Skin epidermis (tissue), 12 donors: Measurements from ENCODE around the gene SCLY.
"Not testable (repeated sequence)": the region's sequence is repeated elsewhere in the genome, so short reads cannot be mapped to it uniquely, and the experiment has no call there.

ENCODE experiments used
- H3K27ac ChIP-seq, 21 experiments: fragments of 200-600 bp; sonication (generic) in 11 of 21; one replicate each; pipeline ENCODE4 v1.5.0; 2020; ENCODE audit warnings: mild to moderate bottlenecking in 3 of 21, inconsistent platforms in 2 of 21, moderate library complexity in 2 of 21
- H3K4me3 ChIP-seq, 7 experiments: fragments of 200-600 bp; sonication (generic) in 2 of 7; one replicate each; pipeline ENCODE4 v1.5.0; 2020; ENCODE audit warnings: inconsistent platforms in 2 of 7, mild to moderate bottlenecking in 2 of 7, moderate library complexity in 1 of 7

Gene SCLY, protein sequence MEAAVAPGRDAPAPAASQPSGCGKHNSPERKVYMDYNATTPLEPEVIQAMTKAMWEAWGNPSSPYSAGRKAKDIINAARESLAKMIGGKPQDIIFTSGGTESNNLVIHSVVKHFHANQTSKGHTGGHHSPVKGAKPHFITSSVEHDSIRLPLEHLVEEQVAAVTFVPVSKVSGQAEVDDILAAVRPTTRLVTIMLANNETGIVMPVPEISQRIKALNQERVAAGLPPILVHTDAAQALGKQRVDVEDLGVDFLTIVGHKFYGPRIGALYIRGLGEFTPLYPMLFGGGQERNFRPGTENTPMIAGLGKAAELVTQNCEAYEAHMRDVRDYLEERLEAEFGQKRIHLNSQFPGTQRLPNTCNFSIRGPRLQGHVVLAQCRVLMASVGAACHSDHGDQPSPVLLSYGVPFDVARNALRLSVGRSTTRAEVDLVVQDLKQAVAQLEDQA

DNA sequence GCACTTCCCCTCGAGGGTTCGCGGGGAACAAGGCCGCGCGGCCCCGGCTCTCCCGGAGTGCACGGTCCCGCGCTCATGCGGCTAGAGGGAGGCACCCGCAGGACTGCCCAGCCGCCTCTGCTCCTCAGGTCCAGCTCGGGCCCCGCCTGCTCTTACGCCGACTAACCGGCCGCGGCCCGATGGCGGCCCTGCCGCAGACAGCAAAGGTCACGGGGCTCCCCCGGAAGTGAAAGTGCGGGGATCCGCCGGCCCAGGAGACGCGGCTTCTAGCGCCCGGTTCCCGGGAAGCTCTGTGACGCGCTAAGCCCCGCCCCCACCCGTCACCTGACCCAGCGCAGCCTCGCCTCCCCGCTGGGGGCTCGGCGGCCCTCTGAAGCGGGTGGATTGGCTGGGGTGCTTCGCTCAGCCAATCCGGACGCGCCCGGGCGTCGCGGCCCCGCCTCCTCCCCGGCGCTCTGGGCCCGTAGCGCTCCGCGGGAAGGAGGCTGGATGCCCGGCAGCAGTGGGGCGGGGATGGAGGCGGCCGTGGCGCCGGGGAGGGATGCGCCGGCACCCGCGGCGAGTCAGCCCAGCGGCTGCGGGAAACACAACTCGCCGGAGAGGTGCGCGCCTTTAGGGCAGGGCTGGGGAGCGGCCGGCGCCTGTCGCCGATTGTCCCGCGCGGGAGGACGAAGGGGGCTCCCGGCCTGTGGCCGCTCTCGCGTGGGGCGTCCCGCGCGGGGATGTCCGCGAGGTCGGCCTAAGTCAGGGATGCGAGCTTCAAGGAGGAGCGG, at the start of gene SCLY:
Gene SCLY, plus strand, starts transcription at position 460 of the 773 bp plus-strand sequence. Its CDS starts 54 bp downstream, at position 514.
- Histone ChIP-seq H3K27ac (peak within 1 kb of the TSS; percentile 72 to 98 (median 92)), H3K4me3 (peak within 1 kb of the TSS; percentile 69 to 95 (median 89))

DNA sequence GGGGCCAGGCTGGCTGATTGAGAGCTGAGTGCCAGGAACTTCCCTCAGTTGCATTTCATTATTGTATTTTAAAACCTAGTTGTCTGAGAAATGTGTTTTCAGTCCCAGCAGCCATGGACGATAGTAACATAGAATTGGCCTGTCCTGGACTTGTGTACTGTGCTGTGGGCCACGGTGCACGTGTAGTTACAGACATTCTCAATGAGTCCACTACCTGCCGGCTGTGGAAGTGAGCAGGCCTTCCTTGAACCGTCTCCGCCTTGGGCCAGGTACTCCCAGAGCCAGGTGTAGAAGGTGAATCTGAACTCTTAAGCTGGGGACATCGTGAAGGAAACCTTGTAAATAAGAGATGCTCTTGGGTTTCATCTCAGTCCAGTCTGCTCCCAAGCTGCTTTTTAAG, 47.0 kb upstream of the SCLY start:
- H3K4me3 ChIP-seq = no peak overlapping the region
- H3K27ac ChIP-seq = no peak overlapping the region

DNA sequence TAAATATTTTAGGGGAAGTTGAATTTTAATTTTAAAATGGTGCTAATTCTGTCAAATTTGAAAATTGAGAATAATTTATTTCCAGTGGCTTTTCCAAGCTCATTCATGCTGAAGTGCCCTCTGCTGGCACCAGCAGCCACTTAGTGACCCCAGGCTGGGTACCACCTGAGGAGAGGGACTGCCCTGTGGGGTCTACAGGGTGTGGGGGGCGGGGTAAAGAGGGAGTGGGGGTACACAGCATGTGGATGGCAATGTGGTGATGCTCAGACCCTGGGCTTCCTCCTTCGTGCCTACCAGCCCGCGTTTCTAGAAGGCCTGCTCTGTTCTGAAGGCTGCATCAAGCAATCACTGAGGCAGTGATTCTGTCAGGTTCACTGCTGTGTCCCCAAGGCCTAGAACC, 45.1 kb upstream of the SCLY start:
- Histone ChIP-seq H3K4me3 (no peak overlapping the region), H3K27ac (no peak overlapping the region)

DNA sequence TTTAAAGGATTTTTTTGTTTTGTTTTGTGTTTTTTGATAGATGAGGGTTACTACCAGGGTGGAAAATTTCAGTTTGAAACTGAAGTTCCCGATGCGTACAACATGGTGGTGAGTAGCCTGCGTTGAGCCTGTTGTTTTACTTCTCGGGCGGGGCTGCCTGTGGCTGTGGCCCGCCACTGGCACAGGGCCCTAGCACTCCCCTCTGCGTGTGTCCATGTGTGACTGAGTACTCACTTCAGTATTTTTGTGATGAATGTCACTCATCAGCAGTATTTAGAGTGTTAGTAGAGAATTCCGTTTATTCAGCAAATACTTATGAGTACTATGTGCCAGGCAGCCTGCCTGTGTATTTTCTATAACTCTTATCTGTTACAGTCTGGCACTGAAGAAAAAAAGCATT, 44.3 kb upstream of the SCLY start:
- no peak overlapping the region for H3K27ac ChIP-seq
- H3K4me3 ChIP-seq = no peak overlapping the region

DNA sequence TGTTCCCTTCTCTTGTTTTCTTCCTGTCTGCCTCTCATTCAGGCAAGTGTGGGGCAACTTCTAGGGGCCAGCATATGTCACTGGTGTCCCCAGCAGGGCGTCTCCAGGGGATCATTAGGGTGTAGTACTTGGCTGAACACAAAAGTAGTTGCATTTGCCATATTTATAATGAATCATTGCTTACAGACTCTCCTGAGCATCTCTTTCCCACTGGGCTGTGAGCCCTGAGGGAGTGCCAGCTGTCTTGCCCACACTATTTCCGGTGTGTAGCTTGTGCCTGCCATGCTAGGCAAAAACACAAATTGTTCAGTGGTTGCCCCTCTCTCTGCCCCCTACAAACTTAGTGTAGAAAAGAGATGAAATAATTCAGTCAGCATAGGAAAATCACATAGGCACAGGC, 40.8 kb upstream of the SCLY start:
- no peak overlapping the region for H3K27ac ChIP-seq

DNA sequence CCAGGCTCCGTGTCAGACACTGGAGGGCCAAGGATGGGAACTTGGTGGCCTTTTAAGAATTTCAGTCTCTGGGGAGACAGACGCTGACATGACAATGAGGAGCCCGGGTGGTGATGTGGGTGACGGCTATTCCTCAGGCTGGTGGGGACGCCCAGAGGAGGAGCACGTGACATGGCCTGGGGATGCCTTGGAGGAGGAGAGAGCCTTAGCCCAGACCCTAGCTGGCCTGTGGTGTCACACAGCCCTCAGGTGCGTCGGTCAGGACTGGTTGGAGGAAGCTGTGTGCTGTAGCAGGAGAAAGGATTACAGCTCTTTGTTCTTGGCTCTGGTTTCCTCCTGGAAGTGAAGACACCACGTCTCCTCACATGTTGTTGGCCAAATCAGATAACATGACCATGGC, 40.0 kb upstream of the SCLY start:
- Histone ChIP-seq H3K27ac (no peak overlapping the region), H3K4me3 (no peak overlapping the region)

More for the DNA sequence above, 40.8 kb upstream of the SCLY start:
- no peak overlapping the region for H3K4me3 ChIP-seq

DNA sequence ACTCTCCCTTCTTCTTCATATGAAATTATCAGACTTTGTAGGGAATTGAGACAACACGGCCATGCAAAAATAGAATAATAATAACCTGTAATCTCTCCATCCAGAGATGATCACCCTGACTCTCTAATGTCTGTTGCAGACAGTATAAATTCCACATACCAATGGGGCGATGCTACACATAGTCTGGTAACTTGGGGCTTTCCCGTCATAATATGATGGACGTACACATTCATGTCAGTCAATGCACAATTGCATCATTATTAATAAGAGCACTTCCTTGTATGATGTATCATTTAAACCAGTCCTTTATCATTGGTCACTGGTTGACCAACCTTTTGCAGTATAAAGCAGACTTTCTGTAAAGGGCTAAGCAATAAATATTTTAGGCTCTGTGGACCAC, 39.5 kb upstream of the SCLY start:
- H3K27ac ChIP-seq = no peak overlapping the region

DNA sequence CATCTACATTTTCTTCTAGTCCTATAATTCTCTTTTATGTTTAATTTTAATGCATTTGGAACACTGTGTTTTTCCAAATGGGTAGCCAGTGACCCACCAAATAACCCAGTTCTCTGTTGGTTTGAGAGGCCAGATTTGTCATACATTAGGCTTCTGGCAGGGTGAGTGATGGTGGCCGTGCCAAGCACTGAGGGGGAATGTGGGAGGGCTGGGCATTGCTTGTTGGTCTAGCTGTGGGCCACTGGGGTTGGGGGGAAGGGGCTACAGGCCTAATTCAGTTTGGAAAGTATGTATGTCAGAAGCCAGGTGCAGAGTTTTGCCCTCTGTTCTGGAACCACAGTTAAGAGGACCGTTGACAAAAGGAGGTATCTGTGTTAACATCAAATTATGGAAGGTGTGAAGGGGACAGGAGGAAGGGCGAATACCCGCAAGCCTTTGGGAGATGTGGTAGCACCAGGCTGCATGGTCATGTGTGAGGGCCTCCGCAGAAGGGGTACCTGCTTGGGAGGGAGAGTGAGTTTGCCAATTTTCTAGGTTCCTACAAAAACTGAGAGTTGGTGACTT, 38.1 kb upstream of the SCLY start:
- Histone ChIP-seq H3K4me3 (no peak overlapping the region), H3K27ac (no peak overlapping the region)

More for the DNA sequence above, 39.5 kb upstream of the SCLY start:
- no peak overlapping the region for H3K4me3 ChIP-seq

DNA sequence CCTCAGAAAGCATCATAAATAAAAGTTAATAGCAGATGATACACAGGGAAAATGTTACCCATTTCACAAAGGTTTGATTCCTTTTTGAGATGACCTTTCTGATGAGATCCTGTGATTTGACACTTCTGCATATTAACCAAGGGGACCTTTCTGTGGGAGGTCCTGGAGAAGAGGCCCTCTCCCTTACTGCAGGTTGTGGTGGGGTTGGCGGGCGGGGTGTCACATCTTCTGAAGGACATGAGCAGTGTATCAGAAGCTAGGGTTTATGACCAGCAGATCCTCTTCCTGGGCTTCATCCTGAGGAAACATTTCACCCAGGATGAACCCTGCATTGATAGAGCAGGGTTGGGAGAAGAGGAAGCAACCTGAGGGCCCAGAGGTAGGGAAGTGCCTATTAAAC, 37.2 kb upstream of the SCLY start:
- H3K27ac ChIP-seq = no peak overlapping the region

DNA sequence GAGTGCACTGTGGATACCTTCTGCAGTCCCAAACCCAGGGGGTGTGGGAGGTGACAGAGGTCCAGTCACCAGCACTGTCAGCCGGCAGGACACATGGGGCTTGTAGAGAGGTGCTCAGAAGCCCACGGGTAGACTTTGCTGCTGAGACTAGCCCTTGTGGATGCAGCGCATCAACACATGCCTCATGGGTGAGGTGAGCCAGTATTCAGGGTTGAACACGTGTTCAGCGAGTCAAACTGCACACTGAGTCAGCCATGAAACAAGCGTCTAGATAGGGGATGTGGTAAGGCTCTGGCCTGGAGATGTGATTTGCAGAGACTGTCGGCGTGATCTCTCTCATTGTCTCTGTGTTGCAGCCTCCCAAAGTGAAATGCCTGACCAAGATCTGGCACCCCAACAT, 35.8 kb upstream of the SCLY start:
- Histone ChIP-seq H3K4me3 (no peak overlapping the region), H3K27ac (peak overlapping the region in 2 of 21 experiments; percentile 33 to 59)

More for the DNA sequence above, 37.2 kb upstream of the SCLY start:
- H3K4me3 ChIP-seq = no peak overlapping the region

DNA sequence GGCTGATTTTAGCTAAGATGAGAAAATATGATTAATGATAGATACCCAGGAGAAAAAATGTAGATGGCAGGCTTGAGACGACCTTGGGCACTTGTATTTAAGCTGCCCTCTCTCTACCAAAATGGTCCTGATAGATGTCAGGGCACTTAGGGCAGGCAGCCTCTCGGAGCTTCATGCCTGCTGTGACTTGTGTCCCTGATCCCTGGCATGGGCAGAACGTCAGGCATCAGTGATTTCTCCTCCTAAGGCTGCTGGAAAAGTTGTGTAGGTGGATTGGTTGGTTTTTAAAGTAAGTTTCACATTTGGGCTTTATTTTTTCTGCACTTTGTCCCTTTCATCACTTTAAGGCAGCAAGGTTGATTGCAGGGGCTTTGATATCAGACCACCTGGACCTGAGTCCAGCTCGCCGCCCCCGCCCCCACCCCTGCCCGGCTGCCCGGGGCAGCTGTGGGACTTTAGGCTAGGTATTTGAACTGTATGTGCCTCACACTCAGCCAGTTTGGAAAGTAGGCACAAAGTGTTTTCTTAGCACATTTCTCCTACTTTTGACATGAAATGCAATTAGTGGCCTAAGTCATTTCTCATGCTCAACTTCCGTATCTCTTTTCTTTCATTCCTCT, 35.0 kb upstream of the SCLY start:
- Histone ChIP-seq H3K27ac (peak overlapping the region in 2 of 21 experiments; percentile 33 to 39), H3K4me3 (no peak overlapping the region)

DNA sequence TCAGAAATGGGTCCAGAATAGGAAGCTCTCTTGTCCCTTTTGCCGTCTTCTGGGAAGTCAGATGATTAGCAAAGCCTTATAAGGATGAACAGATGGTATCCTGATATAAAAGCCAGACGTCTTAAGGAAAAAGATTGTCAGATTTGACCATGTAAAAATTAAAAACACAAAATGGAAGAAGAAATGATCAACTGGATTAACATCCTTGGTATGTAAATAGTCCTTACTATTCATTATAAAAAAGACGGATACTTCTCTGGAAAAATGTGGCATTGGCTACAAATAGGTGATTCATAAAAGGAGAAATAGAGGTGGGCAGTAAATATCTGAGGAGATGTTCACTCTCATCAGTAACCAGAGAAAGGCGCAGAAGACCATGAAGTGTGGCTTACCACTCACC, 33.7 kb upstream of the SCLY start:
- H3K4me3 ChIP-seq = no peak overlapping the region

DNA sequence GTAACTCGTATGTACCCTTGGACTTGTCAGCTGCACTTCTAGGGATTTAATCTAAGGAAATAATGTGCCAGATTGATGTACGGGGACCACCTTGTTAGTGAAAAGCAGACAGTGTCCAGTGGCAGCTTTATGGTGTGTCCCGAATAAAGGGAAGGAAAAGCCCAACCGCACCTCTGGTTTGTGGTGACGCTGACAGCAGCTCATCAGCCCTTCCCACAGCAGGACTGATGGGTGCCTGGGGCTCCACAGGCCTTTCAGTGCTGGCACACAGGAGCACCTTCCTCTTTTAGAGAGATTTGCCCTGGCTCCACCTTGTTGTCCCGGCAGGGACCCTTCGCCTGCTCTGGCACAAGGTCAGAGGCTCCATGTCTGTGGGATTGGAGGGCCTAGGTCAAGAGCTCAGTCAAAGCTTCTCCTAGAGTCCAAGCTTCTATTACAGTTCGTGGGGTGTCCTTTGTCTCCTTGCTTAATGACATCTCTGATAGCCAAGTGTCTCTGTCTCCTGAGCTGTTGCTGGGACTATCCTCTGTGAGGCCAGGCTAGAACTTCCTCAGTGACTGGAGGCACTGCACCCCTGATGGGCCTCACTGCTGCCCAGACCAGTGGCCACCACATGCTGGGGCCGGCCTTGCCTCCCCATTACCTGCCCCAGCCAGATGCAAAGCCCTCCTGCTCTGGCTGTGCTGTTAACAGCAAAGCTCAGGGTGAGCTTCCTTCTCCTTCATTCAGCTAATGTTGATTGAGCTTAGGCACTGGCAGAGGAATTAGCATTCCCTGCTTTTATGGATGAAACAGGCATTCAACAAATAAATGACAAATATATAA, 33.0 kb upstream of the SCLY start:
- H3K27ac ChIP-seq = no peak overlapping the region

More for the DNA sequence above, 33.7 kb upstream of the SCLY start:
- H3K27ac ChIP-seq = no peak overlapping the region

DNA sequence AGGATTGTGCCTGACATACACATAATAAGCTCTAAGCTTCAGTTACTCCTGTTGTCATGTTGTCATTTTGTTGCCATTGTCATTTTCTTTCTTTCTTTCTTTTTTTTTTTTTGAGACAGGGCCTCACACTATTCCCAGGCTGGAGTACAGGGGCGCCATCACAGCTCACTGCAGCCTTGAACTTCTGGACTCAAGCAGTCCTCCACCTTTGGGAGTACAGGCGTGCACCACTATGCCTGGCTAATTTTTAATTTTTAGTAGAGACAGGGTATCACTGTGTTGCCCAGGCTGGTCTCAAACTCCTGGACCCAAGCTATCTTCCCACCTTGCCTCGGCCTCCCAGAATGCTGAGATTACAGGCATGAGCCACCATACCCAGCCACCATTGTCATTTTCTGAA, 30.9 kb upstream of the SCLY start:
- H3K4me3 ChIP-seq = no peak overlapping the region
- H3K27ac ChIP-seq = no peak overlapping the region

More for the DNA sequence above, 33.0 kb upstream of the SCLY start:
- no peak overlapping the region for H3K4me3 ChIP-seq

DNA sequence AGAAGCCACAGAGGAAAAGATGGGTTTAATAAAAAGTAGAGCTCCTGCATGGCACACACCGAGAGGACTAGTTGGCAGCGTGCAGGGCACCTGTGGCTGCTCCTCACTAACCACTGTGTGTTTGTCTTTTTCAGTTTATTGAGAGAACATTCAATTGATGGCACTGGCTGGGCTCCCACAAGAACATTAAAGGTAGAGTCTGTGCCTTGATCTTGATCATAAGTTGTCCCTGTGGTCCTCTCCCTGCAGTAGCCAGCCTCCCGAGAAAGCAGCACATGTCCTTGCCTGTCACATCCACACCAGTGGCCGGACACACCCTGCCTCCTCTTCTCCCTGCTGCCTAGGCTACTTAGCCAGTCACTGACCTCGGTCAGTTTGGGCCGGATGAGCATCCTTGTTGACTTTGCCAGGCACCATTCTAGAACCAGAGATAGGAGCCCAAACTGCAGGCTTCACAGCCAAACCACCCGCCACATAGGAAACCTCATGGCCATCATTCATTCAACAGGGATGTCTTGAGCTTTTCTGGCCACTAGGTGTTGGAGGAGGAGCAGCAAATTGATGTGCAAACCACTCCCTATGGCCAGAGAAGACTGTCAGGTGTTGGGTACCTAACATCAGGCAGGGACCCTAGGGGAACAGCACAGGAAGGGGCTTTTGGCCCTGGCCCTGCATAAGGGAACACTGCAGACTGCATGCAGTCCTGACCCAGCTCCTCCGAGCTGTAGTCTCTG, 30.2 kb upstream of the SCLY start:
- H3K4me3 ChIP-seq = no peak overlapping the region
- H3K27ac ChIP-seq = peak overlapping the region in 10 of 21 experiments; percentile 1 to 71 (median 37)

DNA sequence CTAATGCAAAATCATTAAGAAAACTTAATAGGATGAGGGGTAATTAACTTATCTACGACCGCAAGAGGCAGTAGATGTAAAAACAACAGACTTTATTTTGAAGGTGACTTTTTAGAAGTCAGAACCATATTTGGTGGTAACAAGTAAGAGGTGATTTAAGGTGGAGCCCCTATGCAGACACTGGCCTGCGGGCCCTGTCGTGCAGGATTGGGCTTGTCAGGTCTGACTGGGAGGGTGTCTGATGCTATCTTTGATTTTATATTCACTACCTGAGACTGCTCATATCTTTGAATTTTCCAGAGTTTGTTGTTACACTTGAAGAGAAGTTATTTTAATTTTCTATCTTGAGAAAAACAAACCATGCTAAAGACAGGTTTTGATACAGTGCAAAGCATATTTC, 29.1 kb upstream of the SCLY start:
- Histone ChIP-seq H3K4me3 (no peak overlapping the region), H3K27ac (peak overlapping the region in 6 of 21 experiments; percentile 1 to 71 (median 67))

DNA sequence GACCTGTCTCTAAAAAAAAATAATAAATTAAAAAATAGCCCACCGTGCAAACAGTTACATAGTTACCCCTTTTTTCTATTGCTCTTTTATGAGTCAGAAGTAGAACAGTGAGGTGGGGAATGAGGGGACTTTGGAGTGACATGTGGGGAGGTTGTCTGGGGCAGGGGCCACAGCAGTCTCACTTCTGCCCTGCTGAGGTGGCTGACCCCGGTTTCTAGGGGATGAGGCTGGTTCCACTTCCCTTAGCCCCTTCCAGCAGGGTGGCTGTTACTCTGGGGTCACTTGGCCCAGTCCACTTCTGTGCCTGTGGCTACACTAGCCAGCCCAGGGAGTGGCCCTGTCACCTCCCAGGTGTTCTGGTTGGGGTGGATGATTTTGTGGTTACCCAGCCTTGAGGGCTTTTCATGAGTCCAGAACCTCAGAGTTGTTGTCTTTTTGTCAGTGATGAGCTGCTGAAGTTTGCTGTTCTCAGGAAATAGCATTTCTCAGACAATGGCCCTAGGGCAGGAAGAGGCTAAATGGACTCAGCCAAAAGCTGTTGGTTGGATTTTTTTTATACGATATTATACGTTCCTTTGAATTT, 28.0 kb upstream of the SCLY start:
- H3K27ac ChIP-seq = peak overlapping the region in 11 of 21 experiments; percentile 17 to 69 (median 36)
- H3K4me3 ChIP-seq = no peak overlapping the region

DNA sequence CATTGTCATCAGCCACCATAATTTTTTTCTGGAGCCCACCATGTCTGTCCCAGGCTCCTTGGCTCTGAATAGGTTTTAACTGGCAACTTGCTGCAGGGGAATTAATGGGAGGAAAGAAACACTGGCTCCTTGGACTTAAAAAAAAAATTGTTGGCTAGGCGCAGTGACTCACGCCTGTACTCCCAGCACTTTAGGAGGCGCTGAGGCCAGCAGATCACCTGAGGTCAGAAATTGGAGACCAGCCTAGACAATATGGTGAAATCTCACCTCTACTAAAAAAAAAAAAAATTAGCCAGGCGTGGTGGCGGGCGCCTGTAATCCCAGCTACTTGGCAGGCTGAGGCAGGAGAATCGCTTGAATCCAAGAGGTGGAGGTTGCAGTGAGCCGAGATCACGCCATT, 26.8 kb upstream of the SCLY start:
- H3K27ac ChIP-seq = peak overlapping the region in 3 of 21 experiments; percentile 4 to 65 (median 64)
- not testable (repeated sequence) for H3K4me3 ChIP-seq
